Measurements from ENCODE around the gene EFNB3.

The EFNB3 gene

DNA sequence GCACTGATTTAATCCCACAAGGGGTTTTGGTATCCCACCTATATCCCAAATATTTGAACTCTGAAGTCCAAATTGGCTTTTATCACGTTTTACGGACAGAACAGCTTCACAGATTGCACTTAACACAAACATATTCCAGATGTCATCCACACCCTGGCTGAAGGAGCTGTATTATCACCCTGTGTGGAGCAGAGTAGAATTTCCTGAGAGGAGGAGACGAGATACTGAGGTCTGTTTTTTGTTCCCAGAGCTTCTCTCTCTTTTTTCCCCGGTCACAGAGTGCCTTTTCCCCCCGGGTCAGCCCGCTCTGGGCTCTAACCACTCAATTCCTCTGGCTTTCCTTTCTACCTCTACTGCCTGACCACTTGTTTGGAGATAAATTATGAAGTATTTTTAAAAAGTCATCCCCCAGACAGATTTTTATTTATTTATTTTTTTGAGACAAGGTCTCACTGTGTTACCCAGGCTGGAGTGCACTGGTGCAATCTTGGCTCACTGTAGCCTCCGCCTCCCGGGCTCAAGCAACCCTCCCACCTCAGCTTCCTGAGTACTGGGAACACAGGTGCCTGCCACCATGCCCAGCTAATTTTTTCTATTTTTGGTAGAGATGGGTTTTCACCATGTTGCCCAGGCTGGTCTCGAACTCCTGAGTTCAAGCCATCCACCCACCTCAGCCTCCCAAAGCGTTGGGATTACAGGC, 43.2 kb downstream of the EFNB3 start:
- ATAC-seq: peak; percentile 64
- TF ChIP-seq CSDC2 (CRISPR knock-in tag; IDR thresholded peaks at IDR 0.05): no peak

DNA sequence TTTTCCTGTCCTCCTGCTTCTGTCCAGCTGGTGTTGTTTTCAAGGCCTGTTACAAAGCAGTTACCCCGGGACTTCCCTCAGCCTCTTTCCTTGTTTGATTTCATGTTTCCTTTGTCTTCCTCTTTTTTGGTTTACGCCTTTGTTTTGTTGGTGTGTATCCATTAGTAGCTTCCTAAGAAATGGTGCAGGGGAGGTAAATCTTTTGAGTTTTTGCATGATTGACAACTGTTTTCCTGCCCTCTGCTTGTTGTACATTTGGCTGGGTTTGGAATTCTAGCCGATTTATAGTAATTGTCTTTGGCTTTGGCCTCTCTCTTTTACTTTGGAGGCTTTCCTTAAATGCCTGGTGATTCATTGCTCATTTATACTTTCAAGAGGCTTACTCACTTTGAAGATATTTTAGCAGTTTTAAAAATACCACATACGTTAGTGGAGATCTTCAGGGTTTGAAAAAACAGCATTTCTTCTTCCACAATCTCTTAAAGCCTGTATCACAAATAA, 45.4 kb downstream of the EFNB3 start:
- peak; percentile 31; the same call in 2 of the 3 replicates for ATAC-seq
- TF ChIP-seq ISL1 (CRISPR knock-in tag; IDR thresholded peaks at IDR 0.05) (peak; percentile 71), ZFP3 (CRISPR knock-in tag; IDR thresholded peaks at IDR 0.05) (no peak)
- TF ChIP-seq, protein P1, sequence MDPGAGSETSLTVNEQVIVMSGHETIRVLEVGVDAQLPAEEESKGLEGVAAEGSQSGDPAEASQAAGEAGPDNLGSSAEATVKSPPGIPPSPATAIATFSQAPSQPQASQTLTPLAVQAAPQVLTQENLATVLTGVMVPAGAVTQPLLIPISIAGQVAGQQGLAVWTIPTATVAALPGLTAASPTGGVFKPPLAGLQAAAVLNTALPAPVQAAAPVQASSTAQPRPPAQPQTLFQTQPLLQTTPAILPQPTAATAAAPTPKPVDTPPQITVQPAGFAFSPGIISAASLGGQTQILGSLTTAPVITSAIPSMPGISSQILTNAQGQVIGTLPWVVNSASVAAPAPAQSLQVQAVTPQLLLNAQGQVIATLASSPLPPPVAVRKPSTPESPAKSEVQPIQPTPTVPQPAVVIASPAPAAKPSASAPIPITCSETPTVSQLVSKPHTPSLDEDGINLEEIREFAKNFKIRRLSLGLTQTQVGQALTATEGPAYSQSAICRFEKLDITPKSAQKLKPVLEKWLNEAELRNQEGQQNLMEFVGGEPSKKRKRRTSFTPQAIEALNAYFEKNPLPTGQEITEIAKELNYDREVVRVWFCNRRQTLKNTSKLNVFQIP (CRISPR knock-in tag; IDR thresholded peaks at IDR 0.05; ENCODE audit: borderline replicate concordance, low read depth): no peak

DNA sequence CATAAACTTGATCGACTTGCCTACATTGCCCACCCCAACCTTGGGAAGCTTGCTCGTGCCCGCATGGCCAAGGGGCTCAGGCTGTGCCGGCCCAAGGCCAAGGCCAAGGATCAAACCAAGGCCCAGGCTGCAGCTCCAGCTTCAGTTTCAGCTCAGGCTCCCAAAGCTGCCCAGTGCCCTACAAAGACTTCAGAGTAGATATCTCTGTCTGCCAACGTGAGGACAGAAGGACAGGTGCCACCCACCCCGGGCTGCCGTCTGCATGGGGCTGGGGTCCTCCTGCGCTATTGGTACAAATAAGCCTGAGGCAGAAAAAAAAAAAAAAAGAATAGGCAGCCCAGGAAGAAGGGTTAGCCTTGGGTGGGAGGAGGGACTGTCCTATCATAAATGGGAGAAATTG, 49.7 kb downstream of the EFNB3 start:
- no peak for ATAC-seq
- TF ChIP-seq, protein P2, sequence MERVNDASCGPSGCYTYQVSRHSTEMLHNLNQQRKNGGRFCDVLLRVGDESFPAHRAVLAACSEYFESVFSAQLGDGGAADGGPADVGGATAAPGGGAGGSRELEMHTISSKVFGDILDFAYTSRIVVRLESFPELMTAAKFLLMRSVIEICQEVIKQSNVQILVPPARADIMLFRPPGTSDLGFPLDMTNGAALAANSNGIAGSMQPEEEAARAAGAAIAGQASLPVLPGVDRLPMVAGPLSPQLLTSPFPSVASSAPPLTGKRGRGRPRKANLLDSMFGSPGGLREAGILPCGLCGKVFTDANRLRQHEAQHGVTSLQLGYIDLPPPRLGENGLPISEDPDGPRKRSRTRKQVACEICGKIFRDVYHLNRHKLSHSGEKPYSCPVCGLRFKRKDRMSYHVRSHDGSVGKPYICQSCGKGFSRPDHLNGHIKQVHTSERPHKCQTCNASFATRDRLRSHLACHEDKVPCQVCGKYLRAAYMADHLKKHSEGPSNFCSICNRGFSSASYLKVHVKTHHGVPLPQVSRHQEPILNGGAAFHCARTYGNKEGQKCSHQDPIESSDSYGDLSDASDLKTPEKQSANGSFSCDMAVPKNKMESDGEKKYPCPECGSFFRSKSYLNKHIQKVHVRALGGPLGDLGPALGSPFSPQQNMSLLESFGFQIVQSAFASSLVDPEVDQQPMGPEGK (CRISPR knock-in tag; IDR thresholded peaks at IDR 0.05; ENCODE audit: borderline replicate concordance): no peak
- TF ChIP-seq ESRRG (CRISPR knock-in tag; IDR thresholded peaks at IDR 0.05): no peak
- no peak for TF ChIP-seq BACH2 (CRISPR knock-in tag; IDR thresholded peaks at IDR 0.05; ENCODE audit: borderline replicate concordance)
- TF ChIP-seq OSR1 (CRISPR knock-in tag; IDR thresholded peaks at IDR 0.05): no peak
- TF ChIP-seq ARNTL (CRISPR knock-in tag; IDR thresholded peaks at IDR 0.05; ENCODE audit: borderline replicate concordance, low read depth): no peak
- TF ChIP-seq ZNF565 (CRISPR knock-in tag; conservative IDR thresholded peaks at IDR 0.05; ENCODE audit: low read depth): no peak
- no peak for TF ChIP-seq ZC3H10 (CRISPR knock-in tag; IDR thresholded peaks at IDR 0.05)
- TF ChIP-seq ZFP3 (CRISPR knock-in tag; IDR thresholded peaks at IDR 0.05): no peak
- no peak for TF ChIP-seq GLIS3 (CRISPR knock-in tag; IDR thresholded peaks at IDR 0.05)
- no peak for TF ChIP-seq ISL1 (CRISPR knock-in tag; IDR thresholded peaks at IDR 0.05)
- TF ChIP-seq TOX (CRISPR knock-in tag; IDR thresholded peaks at IDR 0.05; ENCODE audit: borderline replicate concordance): no peak
- TF ChIP-seq CSDC2 (CRISPR knock-in tag; IDR thresholded peaks at IDR 0.05): no peak
- TF ChIP-seq, protein P3, sequence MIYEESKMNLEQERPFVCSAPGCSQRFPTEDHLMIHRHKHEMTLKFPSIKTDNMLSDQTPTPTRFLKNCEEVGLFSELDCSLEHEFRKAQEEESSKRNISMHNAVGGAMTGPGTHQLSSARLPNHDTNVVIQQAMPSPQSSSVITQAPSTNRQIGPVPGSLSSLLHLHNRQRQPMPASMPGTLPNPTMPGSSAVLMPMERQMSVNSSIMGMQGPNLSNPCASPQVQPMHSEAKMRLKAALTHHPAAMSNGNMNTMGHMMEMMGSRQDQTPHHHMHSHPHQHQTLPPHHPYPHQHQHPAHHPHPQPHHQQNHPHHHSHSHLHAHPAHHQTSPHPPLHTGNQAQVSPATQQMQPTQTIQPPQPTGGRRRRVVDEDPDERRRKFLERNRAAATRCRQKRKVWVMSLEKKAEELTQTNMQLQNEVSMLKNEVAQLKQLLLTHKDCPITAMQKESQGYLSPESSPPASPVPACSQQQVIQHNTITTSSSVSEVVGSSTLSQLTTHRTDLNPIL (CRISPR knock-in tag; IDR thresholded peaks at IDR 0.05; ENCODE audit: low read depth): no peak
- TF ChIP-seq, protein P4, sequence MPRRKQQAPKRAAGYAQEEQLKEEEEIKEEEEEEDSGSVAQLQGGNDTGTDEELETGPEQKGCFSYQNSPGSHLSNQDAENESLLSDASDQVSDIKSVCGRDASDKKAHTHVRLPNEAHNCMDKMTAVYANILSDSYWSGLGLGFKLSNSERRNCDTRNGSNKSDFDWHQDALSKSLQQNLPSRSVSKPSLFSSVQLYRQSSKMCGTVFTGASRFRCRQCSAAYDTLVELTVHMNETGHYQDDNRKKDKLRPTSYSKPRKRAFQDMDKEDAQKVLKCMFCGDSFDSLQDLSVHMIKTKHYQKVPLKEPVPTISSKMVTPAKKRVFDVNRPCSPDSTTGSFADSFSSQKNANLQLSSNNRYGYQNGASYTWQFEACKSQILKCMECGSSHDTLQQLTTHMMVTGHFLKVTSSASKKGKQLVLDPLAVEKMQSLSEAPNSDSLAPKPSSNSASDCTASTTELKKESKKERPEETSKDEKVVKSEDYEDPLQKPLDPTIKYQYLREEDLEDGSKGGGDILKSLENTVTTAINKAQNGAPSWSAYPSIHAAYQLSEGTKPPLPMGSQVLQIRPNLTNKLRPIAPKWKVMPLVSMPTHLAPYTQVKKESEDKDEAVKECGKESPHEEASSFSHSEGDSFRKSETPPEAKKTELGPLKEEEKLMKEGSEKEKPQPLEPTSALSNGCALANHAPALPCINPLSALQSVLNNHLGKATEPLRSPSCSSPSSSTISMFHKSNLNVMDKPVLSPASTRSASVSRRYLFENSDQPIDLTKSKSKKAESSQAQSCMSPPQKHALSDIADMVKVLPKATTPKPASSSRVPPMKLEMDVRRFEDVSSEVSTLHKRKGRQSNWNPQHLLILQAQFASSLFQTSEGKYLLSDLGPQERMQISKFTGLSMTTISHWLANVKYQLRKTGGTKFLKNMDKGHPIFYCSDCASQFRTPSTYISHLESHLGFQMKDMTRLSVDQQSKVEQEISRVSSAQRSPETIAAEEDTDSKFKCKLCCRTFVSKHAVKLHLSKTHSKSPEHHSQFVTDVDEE (CRISPR knock-in tag; IDR thresholded peaks at IDR 0.05): no peak
- TF ChIP-seq ZNF8 (CRISPR knock-in tag; IDR thresholded peaks at IDR 0.05): no peak
- TF ChIP-seq ZNF70 (CRISPR knock-in tag; IDR thresholded peaks at IDR 0.05): no peak
- TF ChIP-seq RARB (CRISPR knock-in tag; IDR thresholded peaks at IDR 0.05): no peak
- TF ChIP-seq SNAI2 (CRISPR knock-in tag; IDR thresholded peaks at IDR 0.05): no peak
- TF ChIP-seq PPARA (CRISPR knock-in tag; IDR thresholded peaks at IDR 0.05; ENCODE audit: borderline replicate concordance): no peak
